ENCODE data around the gene SAP130.

SAP130 gene

GRCh38 chr2:128027801-128028667 lies at the start of gene SAP130:
SAP130 (minus strand) TSS chr2:128028059; CDS start chr2:128026292, 1,767 bp downstream.
- peak; percentile 98 for DNase-seq

DNA sequence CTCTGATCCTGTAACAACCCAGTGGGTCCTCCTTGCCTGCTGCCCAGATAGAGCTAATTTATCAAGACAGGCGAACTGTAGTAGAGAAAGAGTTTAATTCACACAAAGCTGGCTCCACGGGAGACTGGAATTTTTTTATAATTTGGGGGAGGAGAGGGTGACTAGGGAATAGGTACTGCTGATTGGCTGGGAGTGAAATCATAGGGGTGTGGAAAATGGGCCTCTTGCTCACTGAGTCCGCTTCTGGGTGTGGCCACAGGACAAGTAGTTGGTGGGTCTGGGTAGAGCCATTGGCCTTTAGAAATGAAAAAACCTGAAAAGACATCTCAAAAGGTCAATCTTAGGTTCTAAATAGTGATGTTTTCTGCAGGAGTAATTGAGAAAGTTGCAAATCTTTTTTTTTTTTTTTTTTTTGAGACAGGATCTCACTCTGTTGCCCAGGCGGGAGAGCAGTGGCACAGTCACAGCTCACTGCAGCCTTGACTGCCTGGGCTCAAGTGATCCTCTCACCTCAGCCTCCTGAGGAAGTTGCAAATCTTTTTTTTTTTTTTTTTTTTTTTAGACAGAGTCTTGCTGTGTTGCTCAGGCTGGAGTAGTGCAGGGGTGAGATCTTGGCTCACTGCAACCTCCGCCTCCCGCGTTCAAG lies 48.7 kb upstream of the SAP130 start:
- no peak for DNase-seq

GRCh38 chr2:128073278-128073677 lies 45.4 kb upstream of the SAP130 start:
- DNase-seq = no peak

DNA sequence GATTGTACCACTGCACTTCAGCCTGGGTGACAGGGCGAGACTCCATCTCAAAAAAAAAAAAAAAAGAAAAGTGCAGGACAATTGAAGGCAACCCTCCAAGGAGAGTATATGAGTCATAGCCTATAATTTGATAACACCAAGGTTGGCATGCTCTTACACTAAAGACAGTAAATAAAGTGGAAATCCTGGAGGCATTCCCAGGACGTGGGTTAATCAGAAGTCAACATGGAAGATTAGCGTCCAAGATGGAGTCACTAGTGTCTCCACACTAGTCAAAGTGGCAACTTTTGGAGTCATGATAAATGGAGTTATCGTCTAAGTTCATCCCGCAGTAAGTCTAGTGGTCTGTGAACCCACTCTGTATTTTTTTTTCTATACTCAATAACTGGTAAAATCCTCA lies 41.9 kb upstream of the SAP130 start:
- DNase-seq = no peak

GRCh38 chr2:128064353-128064752 lies 36.5 kb upstream of the SAP130 start:
- no peak for DNase-seq

GRCh38 chr2:128062571-128062970 lies 34.7 kb upstream of the SAP130 start:
- DNase-seq = no peak

DNA sequence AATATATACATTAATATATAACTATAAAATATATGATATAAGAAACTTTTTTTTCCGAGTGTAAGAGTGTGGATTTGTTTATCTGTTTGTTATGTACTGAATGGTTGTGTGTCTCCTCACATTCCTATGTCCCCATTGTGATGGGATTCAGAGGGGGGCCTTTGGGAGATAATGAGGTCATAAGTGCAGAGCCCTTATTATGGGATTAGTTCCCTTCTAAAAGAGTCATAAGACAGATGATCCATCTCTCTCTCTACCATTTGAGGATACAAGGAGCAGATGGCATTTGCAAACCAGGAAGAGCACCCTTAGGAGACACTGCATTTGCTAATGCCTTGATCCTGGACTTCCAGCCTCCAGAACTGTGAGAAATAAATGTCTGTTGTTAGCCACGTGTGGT lies 30.3 kb upstream of the SAP130 start:
- DNase-seq = no peak

DNA sequence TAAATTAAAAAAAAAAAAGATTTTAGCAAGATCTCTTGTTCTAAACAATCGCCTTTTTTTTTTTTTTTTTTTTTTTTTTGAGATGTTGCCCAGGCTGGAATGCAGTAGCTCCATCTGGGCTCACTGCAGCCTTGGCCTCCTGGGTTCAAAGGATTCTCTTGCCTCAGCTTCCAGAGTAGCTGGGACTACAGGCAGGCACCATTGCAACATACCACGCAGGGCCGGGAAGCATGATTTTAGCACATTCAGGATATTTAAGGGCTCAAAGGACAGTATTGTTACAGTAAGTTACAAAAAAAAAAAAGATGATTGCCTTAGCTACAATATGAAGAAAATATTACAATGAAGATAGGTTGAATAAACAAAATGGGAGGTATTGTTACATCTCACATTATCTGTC lies 29.5 kb upstream of the SAP130 start:
- no peak for DNase-seq

- no peak for DNase-seq
These were observed 26.4 kb upstream of the SAP130 start for GRCh38 chr2:128054104-128054885.

DNA sequence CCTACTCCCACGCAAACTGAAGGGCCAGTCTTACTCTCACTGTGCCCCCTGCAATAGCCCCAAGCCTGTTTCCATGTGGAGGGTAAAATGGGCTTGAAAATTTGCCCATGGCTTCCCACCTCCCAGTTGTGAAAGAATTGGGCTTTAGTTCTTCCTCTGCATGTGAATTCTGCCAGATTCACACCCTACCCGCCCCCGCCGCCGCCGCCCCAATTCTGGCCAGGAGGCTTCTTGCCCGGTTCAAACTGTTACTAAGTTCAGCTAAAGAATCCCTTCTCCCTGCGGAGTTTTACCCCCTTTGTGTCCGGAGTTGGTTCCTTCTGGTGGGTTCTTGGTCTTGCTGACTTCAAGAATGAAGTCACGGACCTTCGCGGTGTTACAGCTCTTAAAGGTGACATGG lies 25.5 kb upstream of the SAP130 start:
- DNase-seq = no peak

GRCh38 chr2:128043041-128043440 lies 15.2 kb upstream of the SAP130 start:
- DNase-seq = no peak

- no peak for DNase-seq
These were observed 13.7 kb upstream of the SAP130 start for GRCh38 chr2:128041561-128041960.

DNA sequence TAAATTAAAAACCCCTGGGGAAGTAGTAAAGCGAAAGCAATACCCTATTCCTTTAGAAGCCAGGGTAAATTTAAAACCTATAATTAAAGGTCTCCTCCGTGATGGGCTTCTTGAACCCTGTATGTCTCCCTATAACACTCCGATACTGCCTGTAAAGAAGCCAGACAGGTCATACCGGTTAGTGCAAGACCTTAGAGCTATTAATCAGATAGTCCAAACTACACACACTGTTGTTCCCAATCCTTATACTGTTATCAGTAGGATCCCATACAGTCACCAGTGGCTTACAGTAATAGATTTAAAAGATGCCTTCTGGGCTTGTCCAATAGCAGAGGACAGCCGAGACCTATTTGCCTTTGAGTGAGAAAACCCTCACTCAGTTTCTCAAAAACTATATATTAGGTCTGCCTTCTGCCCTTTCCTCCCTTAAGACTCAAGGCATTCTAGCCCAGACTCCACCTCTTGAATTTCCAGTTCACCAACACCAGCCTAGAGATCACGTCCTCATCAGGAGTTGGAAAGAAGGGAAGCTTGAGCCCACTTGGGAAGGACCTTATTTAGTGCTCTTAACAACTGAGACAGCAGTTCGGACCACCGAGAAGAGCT lies 12.4 kb upstream of the SAP130 start:
- no peak for DNase-seq

- no peak for DNase-seq
These were observed 11.7 kb upstream of the SAP130 start for GRCh38 chr2:128039535-128039934.

DNA sequence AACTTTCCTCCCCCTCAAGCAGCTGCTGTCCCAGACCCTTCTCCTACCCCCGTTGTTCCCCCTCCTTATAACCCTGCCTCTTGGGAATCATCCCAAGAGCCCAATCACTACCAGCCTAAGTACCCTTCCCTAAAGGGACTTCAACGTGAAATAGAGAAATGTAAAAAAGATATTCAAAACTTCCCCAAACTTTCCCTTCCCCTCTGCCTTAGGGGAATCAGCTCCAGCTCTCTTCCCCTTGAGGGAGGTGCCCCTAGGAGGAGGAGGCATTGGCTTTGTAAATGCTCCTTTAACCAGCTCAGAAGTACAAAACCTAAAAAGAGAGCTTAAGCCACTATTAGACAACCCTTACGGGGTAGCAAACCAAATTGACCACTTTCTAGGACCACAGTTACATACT lies 10.6 kb upstream of the SAP130 start:
- no peak for DNase-seq

DNA sequence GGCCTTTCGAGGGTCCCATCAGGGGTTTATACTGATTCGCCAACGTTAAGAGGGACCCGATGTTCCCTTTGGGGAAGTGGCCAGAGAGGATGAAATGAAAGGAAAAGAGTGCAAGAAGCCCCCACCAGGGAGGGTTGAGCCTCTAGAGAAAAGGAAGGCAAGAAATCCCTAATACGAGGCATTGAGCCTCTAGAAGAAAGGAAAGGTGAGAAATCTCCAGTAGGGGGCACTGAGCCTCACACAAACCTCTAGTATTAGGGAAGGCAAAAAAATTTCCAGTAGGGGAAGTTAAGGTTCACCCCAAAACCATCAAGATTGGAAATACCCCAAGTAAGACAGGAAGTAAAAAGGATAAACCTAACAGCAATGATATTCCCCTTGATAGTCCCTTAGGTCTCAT lies 9.8 kb upstream of the SAP130 start:
- DNase-seq = no peak

DNA sequence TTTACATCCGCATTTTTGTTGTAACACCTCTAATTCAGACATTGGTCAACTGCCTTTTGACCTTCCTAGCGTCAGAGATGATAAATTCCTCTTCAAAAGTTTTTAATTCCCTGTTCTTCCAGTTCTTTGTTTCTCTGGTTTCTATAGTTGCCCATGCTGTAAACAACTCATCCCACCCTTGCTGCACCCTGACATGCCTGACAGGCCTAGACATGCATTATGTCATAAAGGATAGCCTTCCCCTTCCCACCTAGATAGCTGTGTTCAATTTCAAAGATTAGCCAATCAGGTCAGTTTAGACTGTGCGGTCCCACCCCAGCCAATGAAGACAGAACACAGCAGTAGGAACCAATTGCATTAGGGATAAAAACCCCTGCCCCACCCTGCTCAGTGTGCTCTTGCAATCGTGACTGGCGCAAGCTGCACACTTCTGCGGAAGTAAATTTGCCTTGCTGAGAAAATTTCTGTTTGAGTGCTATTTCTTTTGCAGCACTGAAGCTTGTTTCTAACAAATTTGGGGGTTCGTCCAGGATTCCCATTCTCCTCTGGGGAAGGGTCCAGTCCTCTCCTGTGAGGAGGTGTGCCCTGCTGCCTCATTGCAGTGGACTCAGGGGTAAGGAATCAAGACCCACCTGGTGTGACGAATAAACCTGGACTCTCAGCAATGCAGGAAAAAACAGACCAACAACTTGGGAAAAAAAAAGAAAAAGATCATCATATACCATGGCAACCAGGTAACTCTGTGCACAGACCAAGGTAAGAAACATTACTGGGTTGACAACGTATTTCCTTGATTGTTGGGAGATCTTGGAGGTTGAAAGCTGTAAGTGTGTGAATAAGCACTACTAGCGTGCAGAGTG lies 9.1 kb upstream of the SAP130 start:
- DNase-seq = no peak

DNA sequence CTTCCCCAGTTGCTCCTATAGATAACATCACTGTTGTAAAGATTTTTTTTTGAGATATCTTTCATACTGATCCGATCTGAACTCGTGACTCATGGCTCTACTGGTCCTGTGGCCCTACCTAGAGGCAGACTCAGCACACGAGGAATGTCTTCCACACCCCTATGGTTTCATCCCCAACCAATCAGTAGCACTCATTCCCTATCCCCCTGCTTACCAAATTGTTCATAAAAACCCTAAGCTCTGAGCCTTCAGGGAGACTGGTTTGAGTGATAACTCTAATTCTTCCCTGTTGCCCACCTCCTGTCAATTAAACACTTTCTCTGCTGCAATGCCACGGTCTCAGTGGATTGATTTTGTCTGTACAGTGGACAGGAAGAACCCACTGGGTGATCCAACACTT lies 4.2 kb upstream of the SAP130 start:
- DNase-seq = no peak

DNA sequence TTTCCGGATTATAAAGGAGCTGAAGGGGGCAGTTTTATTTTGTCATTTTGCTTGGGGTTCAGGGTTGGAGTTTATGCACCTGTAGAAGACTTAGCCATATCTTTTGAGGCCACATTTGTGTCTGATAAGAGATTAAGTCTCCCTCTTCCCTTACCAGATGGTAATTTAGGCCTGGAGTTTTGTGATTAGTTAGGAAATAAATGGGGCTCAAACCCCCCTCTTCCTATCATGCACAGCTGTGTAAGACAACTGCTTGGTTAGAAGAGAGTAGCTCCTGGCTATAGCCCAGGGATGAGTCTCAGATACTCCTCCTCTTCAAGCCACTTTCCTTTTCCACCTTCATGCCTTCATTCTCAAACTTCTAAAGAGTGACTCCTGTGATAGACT lies 802 bp upstream of the SAP130 start:
- DNase-seq = no peak

GRCh38 chr2:128027278-128027800 lies 520 bp downstream of the SAP130 start:
- peak; percentile 100 for DNase-seq

DNA sequence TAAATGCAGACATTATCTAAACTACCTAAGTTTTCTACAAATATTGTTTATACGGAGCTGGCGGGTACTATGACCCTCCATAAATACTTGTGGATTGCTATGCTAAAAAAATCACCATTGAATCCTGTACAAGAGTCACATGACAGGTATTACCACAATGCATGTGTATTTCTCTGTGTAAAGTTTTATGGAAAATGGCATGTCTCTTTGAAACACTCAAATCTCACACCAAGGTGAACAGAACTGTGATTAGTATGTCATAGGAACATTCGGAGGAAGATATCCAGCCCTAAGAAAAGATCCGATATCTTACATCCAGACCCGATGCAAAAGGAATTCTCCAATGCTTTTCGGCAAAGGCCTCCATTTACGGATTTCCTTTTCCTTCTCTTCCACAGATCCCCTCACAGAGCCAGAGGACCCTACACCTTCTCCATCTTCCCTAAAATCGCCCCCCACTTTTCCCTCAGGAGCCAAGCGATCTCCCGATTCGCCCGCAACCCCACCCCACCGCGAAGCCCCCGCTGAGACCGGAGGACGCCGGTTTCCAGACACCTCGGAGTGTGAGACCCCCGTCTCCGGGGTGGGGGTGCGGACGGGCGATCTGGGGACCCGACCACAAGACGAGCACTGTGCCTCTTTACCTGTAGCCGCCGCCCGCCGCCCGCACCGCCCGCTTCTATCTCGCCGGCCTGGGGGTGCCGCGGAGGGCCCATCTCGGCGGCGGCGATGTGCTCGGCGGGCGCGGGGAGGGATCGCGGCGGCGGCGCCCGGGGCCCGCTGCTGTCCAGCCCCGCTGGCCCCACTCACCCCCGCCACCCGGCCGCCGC lies 1.2 kb downstream of the SAP130 start:
- DNase-seq = no peak
